SK-N-SH treated with all-trans-retinoic acid at 6 μM for 48 hours (cell line): ENCODE measurements around the gene SAMD13.

Source experiments
- ATAC-seq: fragments of 200-7000 bp; cut with Tn5 transposase; 3 replicates; pipeline ENCODE4 v1.9.1; 2020; ENCODE audit warnings: mild to moderate bottlenecking, moderate library complexity
- ARNTL ChIP-seq: fragments of 450-650 bp; formaldehyde crosslinking; IDR thresholded peaks from 2 replicates; pipeline ENCODE4 v1.5.0; 2020; ENCODE audit warnings: low read depth, mild to moderate bottlenecking, moderate library complexity, borderline replicate concordance
- BACH2 ChIP-seq: fragments of 250-450 bp; sonication (Bioruptor Pico); IDR thresholded peaks from 2 replicates; pipeline ENCODE4 v1.9.0; 2021; ENCODE audit warnings: mild to moderate bottlenecking, borderline replicate concordance
- CREB5 ChIP-seq: fragments of 250-450 bp; sonication (Bioruptor Pico); IDR thresholded peaks from 2 replicates; pipeline ENCODE4 v1.5.1; 2020; ENCODE audit warnings: low read depth, mild to moderate bottlenecking, moderate library complexity
- CSDC2 ChIP-seq: fragments of 250-450 bp; sonication (Bioruptor Pico); IDR thresholded peaks from 2 replicates; pipeline ENCODE4 v1.5.0; 2020; ENCODE audit warnings: mild to moderate bottlenecking, moderate library complexity
- ESRRG ChIP-seq: fragments of 250-450 bp; sonication (Bioruptor Pico); IDR thresholded peaks from 2 replicates; pipeline ENCODE4 v1.6.1; 2021; ENCODE audit warnings: mild to moderate bottlenecking
- GLIS3 ChIP-seq: fragments of 250-450 bp; sonication (Bioruptor Pico); IDR thresholded peaks from 2 replicates; pipeline ENCODE4 v1.5.0; 2020; ENCODE audit warnings: mild to moderate bottlenecking, moderate library complexity
- ISL1 ChIP-seq: fragments of 250-450 bp; sonication (Bioruptor Pico); IDR thresholded peaks from 2 replicates; pipeline ENCODE4 v2.1.2; 2022; ENCODE audit warnings: mild to moderate bottlenecking, moderate library complexity
- OSR1 ChIP-seq: fragments of 250-450 bp; sonication (Bioruptor Pico); IDR thresholded peaks from 2 replicates; pipeline ENCODE4 v1.8.0; 2022; ENCODE audit warnings: moderate library complexity, mild to moderate bottlenecking, inconsistent platforms
- PPARA ChIP-seq: fragments of 250-450 bp; sonication (Bioruptor Pico); IDR thresholded peaks from 2 replicates; pipeline ENCODE4 v1.5.0; 2020; ENCODE audit warnings: mild to moderate bottlenecking, borderline replicate concordance
- RARB ChIP-seq: fragments of 250-450 bp; sonication (Bioruptor Pico); IDR thresholded peaks from 2 replicates; pipeline ENCODE4 v1.8.0; 2021; ENCODE audit warnings: mild to moderate bottlenecking, moderate library complexity
- SNAI2 ChIP-seq: fragments of 250-450 bp; sonication (Bioruptor Pico); IDR thresholded peaks from 2 replicates; pipeline ENCODE4 v1.5.0; 2020; ENCODE audit warnings: mild to moderate bottlenecking, moderate library complexity
- TCF4 ChIP-seq: fragments of 250-450 bp; sonication (Bioruptor Pico); IDR thresholded peaks from 2 replicates; pipeline ENCODE4 v1.8.0; 2021; ENCODE audit warnings: mild to moderate bottlenecking, moderate library complexity, borderline replicate concordance
- TSHZ2 ChIP-seq: fragments of 250-450 bp; sonication (Bioruptor Pico); IDR thresholded peaks from 2 replicates; pipeline ENCODE4 v1.5.0; 2020; ENCODE audit warnings: mild to moderate bottlenecking, moderate library complexity
- ZC3H10 ChIP-seq: fragments of 250-450 bp; sonication (Bioruptor Pico); IDR thresholded peaks from 2 replicates; pipeline ENCODE4 v1.5.1; 2021; ENCODE audit warnings: mild to moderate bottlenecking, moderate library complexity
- ZFP3 ChIP-seq: fragments of 250-450 bp; sonication (Bioruptor Pico); IDR thresholded peaks from 2 replicates; pipeline ENCODE4 v1.5.0; 2020; ENCODE audit warnings: mild to moderate bottlenecking, moderate library complexity
- ZFP30 ChIP-seq: fragments of 450-650 bp; formaldehyde crosslinking; IDR thresholded peaks from 2 replicates; pipeline ENCODE4 v1.5.0; 2022; ENCODE audit warnings: mild to moderate bottlenecking, moderate library complexity
- ZNF8 ChIP-seq: fragments of 450-650 bp; formaldehyde crosslinking; IDR thresholded peaks from 2 replicates; pipeline ENCODE4 v1.5.0; 2020; ENCODE audit warnings: mild to moderate bottlenecking, moderate library complexity
- TF ChIP-seq, protein P1 (sequence below): fragments of 250-450 bp; sonication (Bioruptor Pico); IDR thresholded peaks from 2 replicates; pipeline ENCODE4 v1.8.0; 2020; ENCODE audit warnings: mild to moderate bottlenecking, moderate library complexity, borderline replicate concordance
- TF ChIP-seq, protein P2 (sequence below): fragments of 250-450 bp; sonication (Bioruptor Pico); IDR thresholded peaks from 2 replicates; pipeline ENCODE4 v1.8.0; 2021; ENCODE audit warnings: low read depth, mild to moderate bottlenecking, moderate library complexity, borderline replicate concordance

The SAMD13 gene

GRCh38 chr1:84379917-84380180, 78.3 kb downstream of the SAMD13 start:
- no peak for TF ChIP-seq TCF4 (CRISPR knock-in tag)
- TF ChIP-seq TSHZ2 (CRISPR knock-in tag) = no peak
- no peak for TF ChIP-seq ZC3H10 (CRISPR knock-in tag)
- TF ChIP-seq BACH2 = no peak
- no peak for TF ChIP-seq CREB5 (CRISPR knock-in tag)
- no peak for ATAC-seq

GRCh38 chr1:84382127-84382526, 80.6 kb downstream of the SAMD13 start:
- TF ChIP-seq OSR1 = peak; percentile 89; the same call in 1 of the 2 replicates
- TF ChIP-seq ZC3H10 (CRISPR knock-in tag) = peak; percentile 89
- TF ChIP-seq CSDC2 (CRISPR knock-in tag) = peak; percentile 97
- TF ChIP-seq, protein P1, sequence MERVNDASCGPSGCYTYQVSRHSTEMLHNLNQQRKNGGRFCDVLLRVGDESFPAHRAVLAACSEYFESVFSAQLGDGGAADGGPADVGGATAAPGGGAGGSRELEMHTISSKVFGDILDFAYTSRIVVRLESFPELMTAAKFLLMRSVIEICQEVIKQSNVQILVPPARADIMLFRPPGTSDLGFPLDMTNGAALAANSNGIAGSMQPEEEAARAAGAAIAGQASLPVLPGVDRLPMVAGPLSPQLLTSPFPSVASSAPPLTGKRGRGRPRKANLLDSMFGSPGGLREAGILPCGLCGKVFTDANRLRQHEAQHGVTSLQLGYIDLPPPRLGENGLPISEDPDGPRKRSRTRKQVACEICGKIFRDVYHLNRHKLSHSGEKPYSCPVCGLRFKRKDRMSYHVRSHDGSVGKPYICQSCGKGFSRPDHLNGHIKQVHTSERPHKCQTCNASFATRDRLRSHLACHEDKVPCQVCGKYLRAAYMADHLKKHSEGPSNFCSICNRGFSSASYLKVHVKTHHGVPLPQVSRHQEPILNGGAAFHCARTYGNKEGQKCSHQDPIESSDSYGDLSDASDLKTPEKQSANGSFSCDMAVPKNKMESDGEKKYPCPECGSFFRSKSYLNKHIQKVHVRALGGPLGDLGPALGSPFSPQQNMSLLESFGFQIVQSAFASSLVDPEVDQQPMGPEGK (CRISPR knock-in tag) = no peak
- TF ChIP-seq PPARA (CRISPR knock-in tag) = no peak
- TF ChIP-seq ESRRG (CRISPR knock-in tag) = peak; percentile 71; the same call in 1 of the 2 replicates
- no peak for TF ChIP-seq ZFP30 (CRISPR knock-in tag)
- TF ChIP-seq ZNF8 (CRISPR knock-in tag) = no peak
- TF ChIP-seq, protein P2, sequence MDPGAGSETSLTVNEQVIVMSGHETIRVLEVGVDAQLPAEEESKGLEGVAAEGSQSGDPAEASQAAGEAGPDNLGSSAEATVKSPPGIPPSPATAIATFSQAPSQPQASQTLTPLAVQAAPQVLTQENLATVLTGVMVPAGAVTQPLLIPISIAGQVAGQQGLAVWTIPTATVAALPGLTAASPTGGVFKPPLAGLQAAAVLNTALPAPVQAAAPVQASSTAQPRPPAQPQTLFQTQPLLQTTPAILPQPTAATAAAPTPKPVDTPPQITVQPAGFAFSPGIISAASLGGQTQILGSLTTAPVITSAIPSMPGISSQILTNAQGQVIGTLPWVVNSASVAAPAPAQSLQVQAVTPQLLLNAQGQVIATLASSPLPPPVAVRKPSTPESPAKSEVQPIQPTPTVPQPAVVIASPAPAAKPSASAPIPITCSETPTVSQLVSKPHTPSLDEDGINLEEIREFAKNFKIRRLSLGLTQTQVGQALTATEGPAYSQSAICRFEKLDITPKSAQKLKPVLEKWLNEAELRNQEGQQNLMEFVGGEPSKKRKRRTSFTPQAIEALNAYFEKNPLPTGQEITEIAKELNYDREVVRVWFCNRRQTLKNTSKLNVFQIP (CRISPR knock-in tag) = peak; percentile 80; the same call in 1 of the 2 replicates
- peak; percentile 97 for TF ChIP-seq SNAI2
- 0 out of 2 replicates have a peak, but pooled peaks have one; percentile 61 for TF ChIP-seq GLIS3 (CRISPR knock-in tag)
- peak; percentile 78 for TF ChIP-seq ZFP3 (CRISPR knock-in tag)
- peak; percentile 81 for TF ChIP-seq ISL1 (CRISPR knock-in tag)
- ATAC-seq = no peak

DNA sequence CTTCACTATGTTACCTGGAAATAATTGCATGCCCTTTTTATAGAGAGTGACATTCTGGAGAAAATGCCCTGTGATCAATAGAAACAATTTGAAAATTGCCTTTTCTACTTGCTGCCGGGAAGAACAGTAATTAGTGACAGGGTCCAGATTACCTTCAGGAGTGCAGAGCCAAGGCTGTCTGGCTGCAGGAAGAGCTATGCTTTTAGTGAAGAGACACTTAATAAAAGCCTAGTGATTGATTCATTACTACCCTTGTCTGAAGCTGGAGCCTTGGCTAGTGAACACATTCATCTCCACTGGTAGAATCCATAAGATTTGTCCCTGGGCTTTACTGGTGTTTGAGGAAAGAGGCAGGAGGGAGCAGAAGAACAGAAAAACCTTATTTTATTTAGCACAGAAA, 83.8 kb downstream of the SAMD13 start:
- no peak for TF ChIP-seq RARB (CRISPR knock-in tag)
- TF ChIP-seq ISL1 (CRISPR knock-in tag) = peak; percentile 88
- no peak for TF ChIP-seq GLIS3 (CRISPR knock-in tag)

GRCh38 chr1:84386716-84387479, 85.4 kb downstream of the SAMD13 start:
- ATAC-seq = no peak

More for the DNA sequence above, 83.8 kb downstream of the SAMD13 start:
- ATAC-seq = peak; percentile 60; the same call in 2 of the 3 replicates

More at GRCh38 chr1:84386716-84387479, 85.4 kb downstream of the SAMD13 start:
- no peak for TF ChIP-seq ZFP30 (CRISPR knock-in tag)
- TF ChIP-seq, protein P2 (CRISPR knock-in tag) = no peak
- no peak for TF ChIP-seq ARNTL
